Epithelial cell of proximal tubule (primary cell): ENCODE data around the gene PPP1R16B. TPM values are rescaled to one million over a fixed set of nuclear protein-coding genes. Genes with fewer than 3 reads are reported as not detected.
"Not testable (repeated sequence)": the region's sequence is repeated elsewhere in the genome, so short reads cannot be mapped to it uniquely, and the experiment has no call there.

Source experiments
- DNase-seq: peaks from one replicate; pipeline ENCODE4 v3.0.0-alpha.2; 2011; ENCODE audit warnings: low read depth
- H3K4me3 ChIP-seq: 2 replicates; pipeline ENCODE4 v1.5.1; 2011; ENCODE audit warnings: low read depth, mild to moderate bottlenecking, low read length
- total RNA-seq: library from RNA; depleted of rRNA; stranded (reverse); fragments of >200 nt; gene quantifications from 2 replicates; pipeline ENCODE4 v1.2.3, GENCODE V29; 2015
- TF ChIP-seq, protein P1 (sequence below): conservative IDR thresholded peaks from 2 replicates; pipeline ENCODE4 v1.5.1; 2012; ENCODE audit warnings: low read depth, mild to moderate bottlenecking, low read length

PPP1R16B gene
- total RNA-seq, 1 donor from 2014 or later = not detected

DNA sequence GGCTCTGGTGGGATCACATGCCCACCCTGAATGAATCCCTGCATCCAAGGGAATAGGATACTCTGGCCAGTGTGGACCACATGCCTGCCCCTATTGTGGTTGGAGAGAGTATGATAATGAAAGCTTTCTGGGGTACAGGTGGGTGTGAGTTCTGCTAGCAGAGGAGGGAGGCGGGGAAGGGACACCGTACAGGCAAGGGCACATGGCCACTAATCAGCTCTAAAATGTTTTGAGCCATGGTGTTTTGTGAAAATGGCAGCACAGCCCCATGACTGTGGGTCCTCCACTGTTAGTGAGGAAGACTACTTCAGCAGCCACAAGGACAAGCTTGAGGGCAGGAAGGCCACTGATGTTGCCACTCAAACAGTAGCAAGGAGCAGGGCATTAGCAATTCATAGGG, 144.8 kb downstream of the PPP1R16B start:
- TF ChIP-seq, protein P1, sequence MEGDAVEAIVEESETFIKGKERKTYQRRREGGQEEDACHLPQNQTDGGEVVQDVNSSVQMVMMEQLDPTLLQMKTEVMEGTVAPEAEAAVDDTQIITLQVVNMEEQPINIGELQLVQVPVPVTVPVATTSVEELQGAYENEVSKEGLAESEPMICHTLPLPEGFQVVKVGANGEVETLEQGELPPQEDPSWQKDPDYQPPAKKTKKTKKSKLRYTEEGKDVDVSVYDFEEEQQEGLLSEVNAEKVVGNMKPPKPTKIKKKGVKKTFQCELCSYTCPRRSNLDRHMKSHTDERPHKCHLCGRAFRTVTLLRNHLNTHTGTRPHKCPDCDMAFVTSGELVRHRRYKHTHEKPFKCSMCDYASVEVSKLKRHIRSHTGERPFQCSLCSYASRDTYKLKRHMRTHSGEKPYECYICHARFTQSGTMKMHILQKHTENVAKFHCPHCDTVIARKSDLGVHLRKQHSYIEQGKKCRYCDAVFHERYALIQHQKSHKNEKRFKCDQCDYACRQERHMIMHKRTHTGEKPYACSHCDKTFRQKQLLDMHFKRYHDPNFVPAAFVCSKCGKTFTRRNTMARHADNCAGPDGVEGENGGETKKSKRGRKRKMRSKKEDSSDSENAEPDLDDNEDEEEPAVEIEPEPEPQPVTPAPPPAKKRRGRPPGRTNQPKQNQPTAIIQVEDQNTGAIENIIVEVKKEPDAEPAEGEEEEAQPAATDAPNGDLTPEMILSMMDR = no peak
- DNase-seq = no peak
- H3K4me3 ChIP-seq = no peak overlapping the region

DNA sequence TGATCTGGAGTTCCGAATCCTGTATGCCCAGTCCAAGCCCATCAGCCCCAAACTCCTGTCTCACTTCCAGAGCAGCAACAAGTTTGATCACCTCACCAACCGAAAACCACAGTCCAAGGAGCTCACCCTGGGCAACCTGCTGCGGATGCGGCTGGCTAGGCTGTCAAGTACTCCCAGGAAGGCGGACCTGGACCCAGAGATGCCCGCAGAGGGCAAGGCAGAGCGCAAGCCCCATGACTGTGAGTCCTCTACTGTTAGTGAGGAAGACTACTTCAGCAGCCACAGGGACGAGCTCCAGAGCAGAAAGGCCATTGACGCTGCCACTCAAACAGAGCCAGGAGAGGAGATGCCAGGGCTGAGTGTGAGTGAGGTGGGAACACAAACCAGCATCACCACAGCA, 146.1 kb downstream of the PPP1R16B start:
- H3K4me3 ChIP-seq = no peak overlapping the region
- DNase-seq = no peak
- TF ChIP-seq, protein P1 = no peak

DNA sequence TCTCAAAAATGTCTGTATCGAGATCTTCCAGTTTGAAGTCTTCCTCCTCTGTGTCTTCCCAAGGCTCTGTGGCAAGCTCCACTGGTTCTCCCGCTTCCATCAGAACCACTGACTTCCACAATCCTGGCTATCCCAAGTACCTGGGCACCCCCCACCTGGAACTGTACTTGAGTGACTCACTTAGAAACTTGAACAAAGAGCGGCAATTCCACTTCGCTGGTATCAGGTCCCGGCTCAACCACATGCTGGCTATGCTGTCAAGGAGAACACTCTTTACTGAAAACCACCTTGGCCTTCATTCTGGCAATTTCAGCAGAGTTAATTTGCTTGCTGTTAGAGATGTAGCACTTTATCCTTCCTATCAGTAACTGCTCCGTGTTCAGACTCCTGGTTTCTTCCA, 146.7 kb downstream of the PPP1R16B start:
- H3K4me3 ChIP-seq = no peak overlapping the region
- TF ChIP-seq, protein P1 = no peak
- no peak for DNase-seq

- TF ChIP-seq, protein P1 = no peak
- no peak overlapping the region for H3K4me3 ChIP-seq
- no peak for DNase-seq
Measured at GRCh38 chr20:38953630-38954340, 148.3 kb downstream of the PPP1R16B start.

- H3K4me3 ChIP-seq = no peak overlapping the region
- no peak for DNase-seq
- TF ChIP-seq, protein P1 = no peak
Measured at GRCh38 chr20:38957235-38957876, 151.9 kb downstream of the PPP1R16B start.

DNA sequence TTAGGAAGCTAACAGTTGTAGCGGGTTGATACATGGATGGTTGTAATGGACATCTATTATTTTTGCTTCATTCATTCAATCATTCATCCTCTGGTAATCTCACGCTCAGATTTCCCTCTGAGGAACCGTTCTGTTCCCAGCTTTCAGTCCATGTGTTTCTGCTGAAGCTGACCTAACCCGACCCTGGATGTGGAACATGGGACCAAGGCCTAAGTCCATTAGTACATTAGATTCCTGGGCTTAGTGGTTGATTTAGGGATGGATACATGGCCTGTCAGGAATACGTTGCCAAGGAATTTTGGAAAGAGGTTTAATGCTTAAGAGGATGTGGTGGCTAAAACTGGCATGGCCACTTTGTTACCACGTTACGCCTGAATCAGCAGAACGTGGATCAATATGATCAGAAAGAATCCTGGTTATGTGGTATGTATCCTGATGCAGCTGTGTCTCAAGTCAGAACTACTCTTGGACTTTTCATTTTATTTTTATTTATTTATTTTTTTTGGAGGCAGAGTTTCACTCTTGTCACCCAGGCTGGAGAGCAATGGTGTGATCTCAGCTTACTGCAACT, 152.5 kb downstream of the PPP1R16B start:
- no peak for DNase-seq
- TF ChIP-seq, protein P1 = no peak
- no peak overlapping the region for H3K4me3 ChIP-seq

GRCh38 chr20:38960187-38960687, 154.7 kb downstream of the PPP1R16B start:
- not testable (repeated sequence) for H3K4me3 ChIP-seq, DNase-seq
